B cell (primary cell): ENCODE results near the gene TOMM70.

Experiments used
- EZH2 ChIP-seq: IDR thresholded peaks from 2 replicates; pipeline ENCODE4 v1.6.1; 2012; ENCODE audit warnings: borderline replicate concordance, low read depth, mild to moderate bottlenecking, moderate library complexity, low read length; ENCODE audit not compliant: insufficient read depth, poor library complexity, severe bottlenecking
- TF ChIP-seq, protein P1 (sequence below): fragments of 200-600 bp; IDR thresholded peaks from one replicate; pipeline ENCODE4 v1.8.0; 2022; ENCODE audit warnings: antibody characterized with exemption, mild to moderate bottlenecking

DNA sequence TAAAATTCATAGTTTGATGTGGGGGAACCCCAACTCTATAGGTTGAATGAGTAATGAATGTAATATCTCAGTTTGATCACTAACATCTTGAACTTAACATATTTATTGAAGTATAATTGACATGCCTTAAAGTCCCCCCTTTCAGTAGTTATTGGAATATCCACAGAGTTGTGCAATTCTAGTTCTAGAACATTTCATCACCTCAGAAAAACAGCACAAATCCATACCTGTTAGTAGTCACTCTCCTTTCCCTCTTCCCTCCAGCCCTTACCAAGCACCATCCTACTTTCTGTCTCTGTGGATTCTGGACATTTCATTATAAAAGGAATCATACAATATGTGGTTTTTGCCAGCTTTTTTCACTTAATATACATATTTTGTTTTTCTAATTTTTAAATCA lies 75.1 kb downstream of the TOMM70 start:
- TF ChIP-seq, protein P1, sequence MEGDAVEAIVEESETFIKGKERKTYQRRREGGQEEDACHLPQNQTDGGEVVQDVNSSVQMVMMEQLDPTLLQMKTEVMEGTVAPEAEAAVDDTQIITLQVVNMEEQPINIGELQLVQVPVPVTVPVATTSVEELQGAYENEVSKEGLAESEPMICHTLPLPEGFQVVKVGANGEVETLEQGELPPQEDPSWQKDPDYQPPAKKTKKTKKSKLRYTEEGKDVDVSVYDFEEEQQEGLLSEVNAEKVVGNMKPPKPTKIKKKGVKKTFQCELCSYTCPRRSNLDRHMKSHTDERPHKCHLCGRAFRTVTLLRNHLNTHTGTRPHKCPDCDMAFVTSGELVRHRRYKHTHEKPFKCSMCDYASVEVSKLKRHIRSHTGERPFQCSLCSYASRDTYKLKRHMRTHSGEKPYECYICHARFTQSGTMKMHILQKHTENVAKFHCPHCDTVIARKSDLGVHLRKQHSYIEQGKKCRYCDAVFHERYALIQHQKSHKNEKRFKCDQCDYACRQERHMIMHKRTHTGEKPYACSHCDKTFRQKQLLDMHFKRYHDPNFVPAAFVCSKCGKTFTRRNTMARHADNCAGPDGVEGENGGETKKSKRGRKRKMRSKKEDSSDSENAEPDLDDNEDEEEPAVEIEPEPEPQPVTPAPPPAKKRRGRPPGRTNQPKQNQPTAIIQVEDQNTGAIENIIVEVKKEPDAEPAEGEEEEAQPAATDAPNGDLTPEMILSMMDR: no peak
- no peak for TF ChIP-seq EZH2
